NCI-H524 treated with DMSO at 0.1 percent for 48 hours (cell line): ENCODE measurements around the gene NEDD4L.
A peak's percentile ranks its signal among the peaks of the same experiment; 100 is the strongest.

Experiments
- DNase-seq: peaks from one replicate; lab custom pipeline; 2025; lab: John Stamatoyannopoulos, UW

The NEDD4L gene

DNA sequence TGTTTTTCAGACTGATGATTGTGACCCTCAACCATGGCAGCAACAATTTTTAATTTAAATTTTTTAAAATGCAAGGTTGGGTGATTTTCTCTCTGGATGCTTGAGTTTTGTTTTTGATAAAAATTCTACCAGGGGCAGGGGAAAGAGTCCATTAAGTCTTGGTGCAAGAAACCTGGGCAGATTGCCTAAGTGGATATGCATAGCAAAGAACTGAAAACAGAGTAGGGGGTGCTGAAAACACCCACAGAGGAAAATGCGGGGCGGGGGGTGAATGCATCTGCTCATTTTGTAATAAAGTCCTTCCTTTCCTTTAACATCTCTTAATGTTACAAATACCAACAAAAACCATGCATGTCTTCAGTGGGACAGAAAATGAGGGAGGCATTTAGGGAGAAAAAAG is 138.0 kb downstream of the NEDD4L start:
- no peak for DNase-seq

DNA sequence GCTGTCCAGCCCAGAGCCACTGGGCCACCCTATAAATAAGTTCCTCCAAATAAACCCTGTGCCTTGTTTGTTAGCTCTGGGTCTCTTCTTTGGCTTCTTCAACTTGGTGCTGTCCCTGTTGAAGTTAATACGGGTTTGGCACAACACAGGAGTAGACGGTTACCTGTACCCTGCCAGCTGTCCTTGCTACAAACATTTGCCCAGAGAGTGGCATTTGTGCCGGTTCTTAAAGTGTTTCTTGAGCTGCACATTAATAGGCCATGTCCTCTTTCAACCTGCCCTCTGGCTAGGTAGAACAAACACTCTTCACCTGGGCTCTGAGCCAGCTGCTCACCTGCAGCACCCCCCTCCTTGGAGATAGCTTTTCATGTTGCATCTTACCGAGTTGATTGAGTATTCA is 139.2 kb downstream of the NEDD4L start:
- DNase-seq: no peak

DNA sequence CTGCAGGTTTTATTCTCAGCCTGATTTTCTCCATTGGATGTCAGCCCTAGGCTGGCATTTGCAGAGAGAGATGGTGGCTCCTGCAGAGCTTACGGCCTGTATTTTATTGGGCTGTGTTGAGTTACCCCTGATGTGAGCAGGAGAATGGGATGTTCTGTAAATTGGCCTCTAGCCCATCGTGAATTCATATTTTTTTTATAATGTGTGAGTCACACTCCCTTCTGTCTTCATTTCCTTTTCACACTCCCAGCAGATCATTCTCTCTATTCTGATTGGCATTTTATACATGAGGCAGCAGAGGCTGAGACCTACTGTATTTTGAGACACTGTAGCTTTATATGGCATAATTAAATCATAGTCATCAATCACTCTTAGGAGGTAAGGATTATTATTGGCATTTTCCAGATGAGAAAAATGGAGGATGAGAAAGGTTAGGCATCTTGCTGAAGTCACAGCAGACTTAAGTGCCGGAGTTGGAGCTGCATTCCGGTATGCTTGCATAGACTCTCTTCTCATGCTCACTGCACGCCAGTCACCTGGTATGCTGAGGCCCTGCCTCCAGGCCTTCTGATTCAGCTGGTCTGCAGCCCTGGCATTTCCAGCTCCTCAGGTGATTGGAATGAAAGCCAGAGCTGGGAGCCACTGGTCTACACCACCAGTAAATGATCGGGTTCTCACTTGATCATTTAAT is 142.4 kb downstream of the NEDD4L start:
- no peak for DNase-seq

DNA sequence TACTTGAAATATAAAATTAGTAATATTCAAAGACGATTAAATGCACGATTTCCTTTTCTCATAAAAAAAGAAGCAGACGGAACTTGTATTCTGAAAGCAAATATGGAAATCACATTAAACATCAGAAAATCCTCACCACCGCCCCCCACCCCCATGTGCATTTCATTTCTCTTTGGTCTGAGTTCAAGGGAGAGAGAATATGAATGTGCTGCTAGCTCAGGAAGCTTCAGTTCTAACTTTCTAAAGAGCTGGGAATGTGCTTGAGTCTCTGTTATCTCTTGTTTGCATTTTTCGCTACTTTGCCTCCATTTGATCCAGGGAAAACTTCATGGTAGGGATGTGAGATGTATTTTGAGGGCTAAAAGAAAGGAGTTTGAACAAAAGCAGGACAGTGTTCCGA is 143.6 kb downstream of the NEDD4L start:
- no peak for DNase-seq

DNA sequence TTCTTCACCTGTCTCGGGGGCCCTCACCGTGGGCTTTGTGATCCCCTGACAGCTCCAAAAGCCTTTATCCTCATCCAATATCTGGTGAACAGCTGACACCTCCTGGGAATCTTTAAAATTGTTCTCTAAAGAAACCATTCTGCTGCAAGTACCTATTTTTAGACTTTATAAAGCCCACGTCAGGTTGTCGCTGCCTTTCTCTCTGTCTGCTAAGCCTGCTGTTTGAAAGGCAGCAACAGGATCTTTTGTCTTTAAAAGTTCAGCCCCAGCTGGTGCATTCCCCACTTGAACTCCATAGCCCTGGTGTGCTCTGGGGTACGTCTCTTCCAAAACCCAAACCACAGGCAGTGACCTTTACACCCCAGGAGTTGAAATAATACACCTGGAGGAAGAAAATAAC is 145.0 kb downstream of the NEDD4L start:
- DNase-seq: no peak

DNA sequence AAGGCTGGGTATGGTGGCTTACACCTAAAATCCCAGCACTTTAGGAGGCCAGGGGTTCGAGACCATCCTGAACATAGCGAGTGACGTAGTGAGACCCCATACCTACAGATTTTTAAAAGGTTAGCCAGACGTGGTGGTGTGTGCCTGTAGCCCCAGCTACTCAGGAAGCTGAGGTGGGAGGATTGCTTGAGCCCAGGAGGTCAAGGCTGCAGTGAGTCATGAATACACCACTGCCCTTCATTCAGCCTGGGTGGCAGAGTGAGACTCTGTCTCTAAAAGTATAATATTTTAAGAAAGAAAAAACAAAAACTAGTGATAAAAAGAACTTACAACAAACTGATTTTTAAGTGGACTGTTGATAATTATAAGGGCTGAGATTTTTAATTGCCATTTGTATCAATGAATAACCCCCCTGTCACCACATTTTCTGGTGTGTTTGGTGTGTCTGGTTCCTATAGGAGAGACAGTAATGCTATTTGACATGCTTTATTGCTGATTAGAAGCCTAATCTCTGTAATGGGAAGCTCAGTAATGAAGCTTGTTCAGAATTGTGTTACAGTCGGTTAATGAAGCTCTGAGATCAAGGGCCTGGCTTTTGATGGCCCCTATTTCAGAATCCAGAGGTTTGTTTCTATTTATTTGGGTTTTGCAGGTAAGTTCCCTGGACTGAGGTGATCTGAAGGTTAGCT is 147.0 kb downstream of the NEDD4L start:
- DNase-seq: no peak

DNA sequence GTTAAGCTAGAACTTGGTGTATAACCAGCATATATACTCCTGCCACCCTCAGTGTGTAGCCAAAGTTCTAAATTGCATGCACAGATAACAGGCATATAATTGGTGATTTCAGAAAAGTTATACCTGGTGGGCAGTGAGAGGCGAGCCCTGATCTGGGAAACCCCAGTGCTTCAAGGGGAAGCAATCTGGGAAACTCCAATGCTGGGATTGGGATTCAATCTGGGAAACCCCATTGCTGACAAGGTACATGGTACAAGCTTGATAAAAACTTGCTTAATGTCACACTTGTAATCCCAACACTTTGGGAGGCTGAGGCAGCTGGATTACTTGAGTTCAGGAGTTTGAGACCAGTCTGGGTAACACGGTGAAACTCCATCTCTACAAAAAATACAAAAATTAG is 147.6 kb downstream of the NEDD4L start:
- no peak for DNase-seq

DNA sequence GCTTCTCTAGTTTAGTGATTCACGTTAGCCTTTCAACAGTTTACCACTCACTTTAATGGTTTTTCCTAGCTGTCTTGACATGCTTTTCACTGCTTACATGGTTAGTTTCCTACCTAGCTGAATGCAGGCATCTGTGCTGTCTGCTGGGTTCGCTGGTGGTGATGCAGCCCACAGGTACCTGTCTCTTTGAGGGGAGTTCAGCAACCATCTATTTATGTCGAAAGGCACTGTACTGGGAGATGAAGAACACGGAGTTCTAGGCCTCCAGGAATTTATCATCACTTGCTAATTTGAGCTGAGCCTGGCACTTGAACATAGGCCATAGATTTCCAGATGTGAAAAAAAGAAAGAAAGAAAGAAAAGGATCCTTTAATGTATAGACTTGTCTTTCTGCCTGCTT is 148.5 kb downstream of the NEDD4L start:
- DNase-seq: no peak

DNA sequence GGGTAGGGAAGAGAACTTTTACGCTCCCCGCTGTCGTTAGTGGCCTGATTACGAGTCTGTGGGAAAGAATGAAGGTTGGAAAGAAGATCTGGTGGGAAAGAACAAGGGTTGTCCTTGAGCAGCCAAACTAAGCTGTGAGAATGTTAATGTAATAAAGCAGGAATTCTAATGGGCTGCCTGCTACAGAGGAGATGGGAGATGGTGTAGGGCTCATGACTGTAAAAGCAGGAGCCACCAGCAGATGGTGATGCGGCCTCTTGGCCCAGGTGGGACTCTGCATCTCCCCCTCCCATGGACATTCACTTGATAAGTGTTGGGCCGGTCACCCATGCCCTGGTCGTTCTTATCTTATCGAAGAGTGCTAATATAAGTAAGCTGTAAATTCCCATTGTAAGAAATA is 150.0 kb downstream of the NEDD4L start:
- DNase-seq: no peak

DNA sequence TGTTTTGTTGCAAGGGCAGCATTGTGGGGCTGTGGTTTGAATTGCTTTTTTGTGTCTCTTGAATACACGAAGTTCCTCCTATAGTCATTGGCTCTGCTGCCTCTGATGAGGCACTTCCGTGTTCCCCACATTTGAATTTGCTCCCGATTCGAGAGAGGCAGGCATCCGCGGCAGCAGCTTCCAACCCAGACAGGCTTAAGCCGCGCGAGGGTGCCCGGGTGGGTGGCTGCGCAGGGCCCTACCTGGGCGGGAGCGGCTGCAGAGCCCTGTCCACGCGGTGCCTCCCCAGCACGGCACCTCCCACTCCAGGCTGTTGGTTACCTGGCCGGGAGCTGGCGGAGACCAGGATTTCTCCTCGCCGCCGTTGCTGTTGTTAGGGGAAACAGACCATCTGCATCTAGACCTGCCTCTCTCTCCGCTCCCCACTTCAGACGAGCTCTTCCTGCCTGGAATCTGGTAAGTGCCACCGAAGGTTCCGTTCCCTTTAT is 151.3 kb downstream of the NEDD4L start:
- DNase-seq: peak; percentile 37

DNA sequence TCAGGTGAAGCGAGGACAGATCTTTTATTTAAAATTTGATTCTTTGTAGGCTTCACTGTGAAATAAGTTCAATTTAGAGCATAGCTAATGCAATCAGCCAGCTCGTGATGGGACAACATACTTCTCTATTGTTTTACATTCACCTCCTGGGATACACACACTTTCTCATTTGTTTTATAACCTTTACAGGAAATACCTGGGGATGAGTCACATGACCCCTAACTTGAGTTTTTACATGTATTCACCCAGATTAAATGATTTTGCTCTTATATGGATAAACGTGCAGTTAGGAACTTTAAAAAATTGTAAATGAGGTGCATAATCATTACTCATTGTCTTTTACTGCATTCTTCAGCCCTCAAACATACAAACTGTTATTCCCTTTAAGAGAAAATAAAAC is 152.1 kb downstream of the NEDD4L start:
- no peak for DNase-seq

DNA sequence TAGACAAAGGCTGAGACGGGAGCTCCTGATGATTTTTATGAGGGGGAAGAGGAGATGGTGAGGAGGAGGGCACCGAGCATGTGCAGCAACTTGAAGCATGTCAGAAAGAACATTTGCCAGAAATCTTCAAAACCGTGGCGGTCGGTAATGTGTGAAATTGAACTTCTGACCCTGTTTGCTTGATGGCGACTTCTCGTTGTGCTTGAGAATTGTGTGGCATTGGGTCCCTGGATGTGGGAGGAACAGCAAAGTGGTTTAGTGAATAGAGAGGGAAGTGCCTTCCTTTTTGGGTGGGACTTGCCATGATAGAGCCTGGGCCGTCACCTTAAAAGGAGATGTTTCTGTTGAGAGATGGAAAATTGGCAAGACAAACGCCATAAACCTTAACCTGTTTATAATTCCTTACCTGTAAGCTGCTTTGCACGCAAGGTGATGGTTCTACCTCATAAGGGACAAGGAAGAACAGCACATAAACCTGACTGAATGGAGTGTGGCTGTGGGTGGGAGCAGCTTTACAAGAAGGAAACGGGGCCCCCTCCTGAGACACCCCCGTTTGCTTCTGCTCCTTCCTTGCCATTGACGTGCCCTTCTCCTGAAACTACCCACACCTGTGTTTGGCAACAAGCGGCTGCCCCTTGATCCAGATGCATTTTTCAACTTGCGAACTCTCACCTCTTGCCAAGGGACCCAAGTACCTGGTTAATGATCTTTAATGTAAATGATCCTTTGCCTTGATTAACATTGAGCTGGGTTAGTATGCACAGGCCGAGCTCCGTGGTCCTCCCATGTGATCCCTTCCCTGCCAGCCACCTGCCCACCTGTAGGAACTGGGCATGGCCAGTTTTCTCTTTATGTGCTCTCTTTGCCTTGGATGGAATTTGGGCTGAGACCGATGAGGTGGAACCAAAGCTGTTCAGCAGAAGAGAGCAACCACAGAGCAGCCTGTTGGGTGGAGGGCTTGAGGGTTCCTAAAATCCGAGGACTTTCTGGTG is 153.2 kb downstream of the NEDD4L start:
- DNase-seq: no peak

DNA sequence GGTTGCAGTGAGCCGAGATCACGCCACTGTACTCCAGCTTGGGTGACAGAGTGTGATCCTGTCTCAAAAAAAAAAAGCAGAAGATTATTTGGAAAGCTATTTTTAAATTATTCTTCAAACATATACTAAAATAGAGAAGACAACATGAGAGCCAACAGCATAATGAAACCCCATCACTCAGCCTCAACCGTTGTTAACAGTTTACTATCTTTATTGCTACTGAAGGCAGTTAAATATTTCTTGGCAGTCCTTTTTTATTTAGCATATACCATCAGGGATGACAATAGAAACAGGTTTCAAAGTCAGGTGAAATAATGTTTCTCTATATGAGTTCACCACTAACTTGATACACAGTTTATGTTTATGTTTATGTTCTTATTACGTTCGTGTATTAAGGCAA is 157.2 kb downstream of the NEDD4L start:
- DNase-seq: no peak

DNA sequence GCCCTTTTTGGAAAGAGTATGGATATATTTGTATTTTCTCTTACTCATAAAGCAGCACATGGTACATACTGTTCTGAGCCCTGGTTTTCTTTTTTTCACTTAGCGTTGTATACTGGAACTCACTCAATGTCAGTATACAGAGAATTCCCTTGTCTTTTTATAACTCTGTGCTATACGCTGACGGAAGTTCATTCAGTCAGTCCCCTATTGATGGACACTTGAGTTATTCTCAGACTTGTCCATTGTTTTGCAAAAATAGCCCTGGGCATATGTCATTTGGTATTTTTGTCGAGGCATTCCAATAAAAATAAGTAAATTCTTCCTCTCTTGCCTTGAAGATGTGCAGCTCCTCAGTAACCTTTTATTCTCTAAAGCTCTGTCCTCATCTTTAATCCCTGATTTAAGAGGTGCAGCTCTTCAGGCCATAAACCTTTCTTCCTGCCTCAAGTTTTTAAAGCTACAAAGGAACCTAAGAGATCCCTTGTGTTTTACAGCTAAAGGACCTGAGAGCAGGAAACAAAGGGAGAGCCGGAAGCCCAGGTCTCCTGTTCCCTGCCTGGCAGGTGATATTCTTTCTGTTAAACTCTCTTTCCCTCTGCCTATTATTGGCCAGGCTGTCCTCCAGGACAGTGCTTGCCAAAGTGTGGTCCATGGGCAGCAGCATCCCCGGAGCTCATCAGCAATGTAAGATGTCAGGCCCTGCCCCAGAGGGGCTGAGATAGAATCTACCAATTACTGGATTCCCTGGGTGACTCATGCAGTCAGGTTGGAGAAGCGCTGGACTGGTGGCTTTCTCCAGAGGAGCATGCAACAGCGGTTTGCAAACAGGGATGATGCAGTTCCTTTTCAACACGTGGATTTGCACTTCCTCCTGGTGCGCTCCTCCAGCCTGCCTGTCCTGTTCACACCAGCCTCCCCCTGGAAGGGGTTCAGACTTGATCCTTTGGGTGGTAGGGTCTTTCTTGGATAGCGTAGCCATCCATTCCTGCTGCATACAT is 158.0 kb downstream of the NEDD4L start:
- no peak for DNase-seq

DNA sequence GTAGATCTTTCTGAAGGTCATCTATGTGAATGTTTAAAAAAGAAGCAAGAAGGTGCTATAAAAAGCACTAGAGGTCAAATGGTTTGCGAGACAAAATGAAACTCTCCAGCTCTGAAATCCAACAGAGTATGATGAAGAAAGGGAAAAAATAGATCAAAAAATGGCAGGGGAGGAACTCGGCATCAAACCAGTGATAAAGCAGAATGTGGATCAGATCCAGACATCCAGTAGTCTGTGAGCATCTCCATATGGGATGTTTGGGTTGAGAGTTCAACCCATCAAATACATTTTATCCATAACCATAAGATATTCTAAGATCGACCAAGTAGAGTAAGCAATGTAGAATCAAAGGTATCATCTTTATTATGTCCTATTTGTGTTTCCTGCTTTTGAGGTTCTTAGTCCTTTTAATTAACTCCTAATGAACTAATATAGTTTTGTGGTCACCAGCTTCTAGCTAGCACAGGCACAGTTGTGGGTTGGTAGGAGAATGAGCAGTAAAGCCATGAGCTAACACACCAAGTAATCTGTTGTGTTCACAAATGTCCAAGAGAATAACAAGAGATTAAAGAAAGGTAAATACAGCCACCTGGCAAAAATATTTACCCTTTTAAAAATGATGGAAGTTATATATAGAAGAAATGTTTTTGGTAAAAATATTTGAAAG is 160.9 kb downstream of the NEDD4L start:
- no peak for DNase-seq

DNA sequence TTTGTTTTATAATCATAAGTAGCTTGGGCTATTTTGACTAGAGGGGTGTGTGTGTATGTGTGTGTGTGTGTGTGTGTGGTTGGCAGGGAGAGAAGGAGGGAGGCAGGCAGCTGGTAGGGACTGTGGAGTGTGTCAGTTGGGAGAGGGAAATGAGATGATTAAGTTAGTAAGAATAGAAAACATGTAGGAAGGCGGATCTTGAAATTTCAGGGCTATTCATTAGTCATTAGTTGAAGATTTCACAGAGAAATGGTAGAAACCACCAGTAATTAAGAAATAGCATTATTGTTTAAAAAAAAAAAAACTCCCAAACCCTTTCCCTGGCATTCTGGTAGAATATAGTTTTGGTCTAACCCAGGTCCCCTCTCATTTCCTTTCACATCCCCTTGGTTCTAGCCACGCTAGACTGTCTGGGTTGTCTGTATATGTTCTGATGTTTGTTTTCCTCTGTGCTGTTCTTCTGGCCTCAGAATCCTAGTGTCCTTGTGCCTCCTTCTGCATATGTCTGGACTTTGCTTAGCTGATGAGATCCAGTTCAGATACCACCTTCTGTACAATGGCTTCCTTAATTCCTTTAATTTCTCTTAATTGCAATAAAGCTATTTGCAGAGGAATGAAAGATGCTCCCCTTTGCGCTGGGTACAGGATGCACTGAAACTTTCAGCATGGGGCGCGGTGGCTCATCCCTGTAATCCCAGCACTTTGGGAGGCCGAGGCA is 161.6 kb downstream of the NEDD4L start:
- DNase-seq: no peak

DNA sequence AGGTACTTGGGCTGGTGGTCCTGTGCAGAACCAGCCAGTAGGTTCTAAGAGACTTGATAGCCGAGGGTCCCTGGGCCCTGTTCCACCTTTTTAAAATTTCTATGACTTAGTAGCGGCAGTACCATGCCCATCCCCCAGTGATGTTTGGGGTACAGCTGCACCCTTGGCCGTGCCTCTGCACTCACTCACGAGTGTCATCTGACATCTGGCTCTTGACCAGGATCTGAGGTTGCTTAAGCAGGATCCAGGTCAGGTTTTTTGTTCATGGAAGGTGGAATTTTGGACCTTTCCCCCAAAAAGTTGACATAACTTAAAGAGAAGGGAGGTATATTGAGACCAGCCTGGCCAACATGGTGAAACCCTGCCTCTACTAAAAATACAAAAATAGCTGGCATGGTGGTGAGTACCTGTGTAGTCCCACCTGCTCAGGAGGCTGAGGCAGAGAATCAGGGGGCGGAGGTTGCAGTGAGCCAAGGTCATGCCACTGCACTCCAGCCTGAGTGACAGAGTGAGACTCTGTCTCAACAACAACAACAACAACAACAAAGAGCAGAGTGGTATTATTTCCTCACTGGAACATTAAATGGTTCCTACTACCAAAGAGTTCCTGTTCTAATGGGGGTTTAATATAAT is 163.6 kb downstream of the NEDD4L start:
- no peak for DNase-seq

DNA sequence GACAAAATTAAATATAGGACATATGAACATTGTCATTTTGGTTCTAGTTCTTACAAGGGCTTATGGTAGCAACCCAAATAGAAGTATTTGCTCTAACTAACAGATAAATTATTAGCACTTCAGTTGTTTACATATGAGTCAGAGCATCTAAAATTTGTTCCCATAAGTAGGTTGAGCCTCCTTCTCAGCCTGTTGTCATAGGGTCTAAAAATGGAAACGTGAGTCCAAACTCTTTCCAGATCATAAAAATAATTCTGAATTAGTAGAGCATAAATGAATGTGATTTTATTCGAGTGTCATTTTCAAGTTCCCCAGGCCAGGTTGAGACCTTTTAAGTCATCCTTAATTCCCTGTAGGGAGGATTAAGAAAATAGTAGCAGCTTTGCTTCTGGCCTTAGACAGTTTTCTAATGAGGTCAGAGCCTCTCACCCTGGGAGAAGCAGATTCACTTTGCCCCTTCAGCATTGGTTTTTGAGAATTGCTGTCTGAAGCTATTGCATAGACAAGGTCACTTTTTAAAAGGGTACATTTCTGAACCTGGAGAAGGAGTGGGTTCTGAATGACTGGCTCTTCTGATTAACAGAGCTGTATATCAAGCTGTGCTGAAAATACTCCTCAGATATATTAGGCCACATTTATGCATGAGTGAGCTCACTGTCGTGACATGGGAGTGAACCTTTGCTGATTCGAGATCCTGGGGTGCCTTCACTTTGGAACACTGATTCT is 164.3 kb downstream of the NEDD4L start:
- no peak for DNase-seq

DNA sequence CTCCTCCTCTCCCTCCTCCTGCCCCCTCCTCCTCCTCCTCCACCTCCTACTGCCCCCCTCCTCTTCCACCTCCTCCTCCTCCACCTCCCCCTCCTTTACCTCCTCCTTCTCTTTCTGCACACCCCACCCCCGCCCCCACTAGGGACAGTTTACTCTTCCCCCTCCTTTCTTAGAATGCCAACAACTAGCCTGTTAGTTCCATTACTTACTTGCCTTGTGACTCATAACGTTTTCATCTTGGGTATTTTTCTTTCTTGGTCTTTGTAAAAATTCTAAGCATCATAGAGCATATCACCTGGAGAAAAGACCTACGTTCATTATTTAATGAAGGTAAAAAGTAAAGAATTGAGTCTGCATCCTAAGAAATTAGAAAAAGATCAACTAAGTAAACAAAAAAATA is 165.3 kb downstream of the NEDD4L start:
- no peak for DNase-seq
